HG02642 (cell line): ENCODE results near the gene CDH11.

Experiments
- ATAC-seq: cut with Tn5 transposase; IDR thresholded peaks from one replicate; pipeline ENCODE4 v1.9.1; 2021; ENCODE audit warnings: mild to moderate bottlenecking; ENCODE audit not compliant: unreplicated experiment, poor library complexity

The CDH11 gene

GRCh38 chr16:64991001-64991400, 130.9 kb downstream of the CDH11 start:
- ATAC-seq = no peak

GRCh38 chr16:64990101-64990500, 131.8 kb downstream of the CDH11 start:
- ATAC-seq = no peak

DNA sequence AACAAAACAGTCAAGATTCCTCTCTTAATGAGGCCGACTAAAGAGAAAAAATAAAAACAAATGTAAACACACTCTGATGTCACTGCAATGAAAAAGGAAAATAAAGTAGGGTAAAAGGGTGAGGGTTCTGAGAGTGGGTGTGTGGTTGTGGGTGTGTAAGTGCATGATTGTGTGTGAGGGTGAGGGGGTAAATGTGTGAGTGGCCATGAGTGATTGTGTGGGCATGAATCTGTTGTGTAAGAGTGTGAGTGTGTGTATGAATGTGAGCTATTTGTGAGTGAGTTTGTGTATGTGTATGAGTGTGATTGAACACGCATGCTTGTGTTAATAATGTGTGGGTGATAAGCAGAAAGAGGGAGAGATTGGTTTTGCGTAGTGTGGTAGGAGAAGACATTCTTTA, 132.8 kb downstream of the CDH11 start:
- no peak for ATAC-seq

GRCh38 chr16:64983963-64984362, 137.9 kb downstream of the CDH11 start:
- ATAC-seq = peak; percentile 47

GRCh38 chr16:64983231-64983630, 138.6 kb downstream of the CDH11 start:
- ATAC-seq = no peak

GRCh38 chr16:64982581-64982980, 139.3 kb downstream of the CDH11 start:
- no peak for ATAC-seq

DNA sequence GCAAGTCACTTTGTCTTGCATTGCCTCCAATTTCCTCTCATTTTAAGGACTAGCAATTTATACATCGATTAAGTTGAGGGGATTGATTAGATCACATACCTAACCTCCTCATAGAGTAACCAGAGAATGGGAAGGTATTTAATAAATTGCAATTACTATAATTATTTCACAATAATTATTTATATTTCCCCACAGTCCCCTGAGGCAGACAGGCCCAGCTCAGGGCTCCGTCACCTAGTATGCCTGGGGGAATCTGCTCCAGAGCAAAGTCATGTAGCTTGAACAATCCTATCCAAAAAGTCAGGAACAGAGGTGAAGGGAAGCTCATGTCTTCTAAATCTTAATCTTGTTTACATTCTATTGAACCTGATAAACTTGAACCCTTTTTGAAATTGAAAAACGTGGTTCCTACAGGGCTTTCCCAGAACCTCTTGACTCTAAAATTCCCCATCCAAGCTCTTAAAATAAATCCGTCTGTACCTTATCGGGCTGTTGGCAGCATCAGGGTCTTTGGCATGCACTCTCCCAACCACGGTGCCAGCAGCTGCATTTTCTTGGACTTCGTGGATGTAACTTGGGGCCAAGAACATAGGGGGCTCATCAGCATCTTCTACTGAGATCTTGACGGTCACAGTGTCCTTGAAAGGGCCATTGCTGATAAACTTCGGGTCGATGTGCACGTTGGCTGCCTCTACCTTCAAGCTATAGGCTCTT, 140.1 kb downstream of the CDH11 start:
- ATAC-seq = no peak

- ATAC-seq = no peak
Observed at GRCh38 chr16:64977206-64977920, 144.5 kb downstream of the CDH11 start.

DNA sequence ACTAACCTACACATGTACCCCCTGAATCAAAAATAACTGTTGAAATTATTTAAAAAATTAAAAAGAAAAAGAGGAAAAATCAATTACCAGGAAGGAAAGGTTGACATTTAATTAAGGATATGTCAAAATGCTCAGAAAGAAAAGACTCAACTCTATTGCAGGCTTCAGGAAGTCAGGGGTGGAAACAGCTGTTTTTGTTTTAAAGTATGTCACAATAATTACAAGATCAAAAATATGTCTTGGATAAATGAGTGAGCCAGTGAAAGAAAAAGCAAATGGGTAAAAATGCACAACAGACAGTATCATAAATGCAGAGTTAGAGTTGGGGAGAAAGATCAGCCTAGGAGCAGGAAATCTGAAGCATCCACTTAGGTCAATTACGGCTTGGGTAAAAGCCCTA, 146.0 kb downstream of the CDH11 start:
- ATAC-seq = no peak

DNA sequence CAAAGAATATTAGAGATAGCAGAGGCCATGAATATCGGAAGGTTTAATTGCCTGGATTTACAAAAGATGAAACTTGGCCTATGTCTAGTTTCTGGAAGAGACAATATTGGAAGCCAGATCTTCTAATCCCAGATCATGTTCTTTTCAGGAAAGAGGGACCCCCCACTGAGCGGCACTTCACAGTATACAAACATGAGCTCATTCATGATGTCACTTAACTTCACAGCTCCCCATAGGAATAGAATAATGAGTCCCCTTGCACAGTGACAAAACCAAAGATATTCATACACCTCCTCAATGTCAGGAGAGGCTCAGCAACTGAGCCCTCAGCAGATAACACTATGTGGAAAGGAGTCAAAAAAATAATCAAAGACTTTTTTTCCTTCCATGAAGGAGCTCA, 147.5 kb downstream of the CDH11 start:
- ATAC-seq = no peak

- ATAC-seq = no peak
Observed at GRCh38 chr16:64973171-64973570, 148.7 kb downstream of the CDH11 start.

DNA sequence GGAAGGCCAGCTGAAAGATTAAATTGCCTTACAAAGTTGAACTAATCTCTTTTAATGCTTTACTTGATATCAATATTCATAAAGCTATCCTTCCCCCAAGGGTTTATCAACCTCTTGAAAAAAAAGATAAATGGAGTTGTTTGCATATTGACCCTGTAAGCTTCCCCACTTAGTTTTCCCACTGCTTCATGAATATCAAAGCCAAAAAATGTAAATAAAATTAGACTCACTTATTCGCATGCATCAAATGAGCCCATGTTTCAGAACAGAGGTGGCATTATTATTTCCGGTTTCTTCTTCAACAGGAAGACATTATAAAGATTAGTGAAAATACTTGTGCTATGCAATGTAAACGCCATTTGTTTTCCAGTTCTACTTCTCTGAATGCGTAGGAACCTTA, 150.7 kb downstream of the CDH11 start:
- ATAC-seq = no peak

DNA sequence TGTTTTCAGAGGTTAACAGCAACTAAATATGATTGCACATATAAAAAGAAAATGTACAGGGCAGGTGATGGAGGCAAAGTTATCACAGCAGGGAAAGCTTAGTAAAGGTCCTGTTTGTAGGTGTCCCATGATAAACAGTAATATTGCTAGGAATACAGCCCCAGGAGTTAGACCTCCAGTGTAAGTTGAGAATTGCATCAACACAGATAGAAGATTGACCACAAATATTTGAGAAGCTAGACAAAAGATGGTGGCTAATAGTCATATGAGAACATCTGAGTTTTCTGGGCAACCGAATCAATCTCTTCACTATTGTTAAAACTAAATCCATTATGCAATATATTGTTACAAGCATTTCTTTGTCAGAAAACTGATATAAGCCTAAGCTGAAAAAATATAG, 152.6 kb downstream of the CDH11 start:
- no peak for ATAC-seq

DNA sequence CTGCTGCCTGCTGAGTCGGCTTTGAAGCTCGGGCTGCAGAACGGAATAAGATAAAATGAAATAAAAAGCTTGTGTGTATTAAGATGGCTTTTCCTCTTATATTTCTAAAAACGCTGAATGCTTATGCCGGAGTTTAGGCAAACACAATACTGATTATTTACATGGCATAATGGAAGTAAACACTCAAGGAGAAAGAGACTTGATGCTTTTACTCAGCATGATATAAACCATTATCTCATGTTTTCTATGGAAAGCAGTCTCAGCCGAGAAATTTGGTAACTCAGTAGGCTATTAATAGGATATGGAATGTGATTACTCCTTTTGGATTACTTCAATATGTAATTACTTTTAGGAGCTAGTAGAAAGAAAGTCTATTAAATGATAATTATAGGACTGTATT, 153.3 kb downstream of the CDH11 start:
- no peak for ATAC-seq

DNA sequence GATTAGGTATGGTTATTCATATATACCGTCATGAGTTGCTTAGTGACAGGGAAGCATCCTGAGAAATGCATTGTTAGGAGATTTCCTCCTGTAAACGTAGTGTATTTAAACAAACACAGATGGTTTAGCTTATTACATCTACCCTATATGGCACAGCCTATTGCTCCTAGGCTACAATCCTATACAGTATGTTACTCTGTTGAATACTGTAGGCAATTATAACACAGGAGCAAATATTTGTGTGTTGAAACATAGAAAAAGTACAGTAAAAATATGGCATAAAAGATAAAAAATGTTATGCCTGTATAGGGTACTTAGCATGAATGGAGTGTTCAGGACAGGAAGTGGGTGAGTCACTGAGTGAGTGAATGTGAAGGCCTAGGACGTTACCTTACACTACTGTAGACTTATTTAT, 157.7 kb downstream of the CDH11 start:
- no peak for ATAC-seq

GRCh38 chr16:64962786-64963185, 159.1 kb downstream of the CDH11 start:
- ATAC-seq = no peak

DNA sequence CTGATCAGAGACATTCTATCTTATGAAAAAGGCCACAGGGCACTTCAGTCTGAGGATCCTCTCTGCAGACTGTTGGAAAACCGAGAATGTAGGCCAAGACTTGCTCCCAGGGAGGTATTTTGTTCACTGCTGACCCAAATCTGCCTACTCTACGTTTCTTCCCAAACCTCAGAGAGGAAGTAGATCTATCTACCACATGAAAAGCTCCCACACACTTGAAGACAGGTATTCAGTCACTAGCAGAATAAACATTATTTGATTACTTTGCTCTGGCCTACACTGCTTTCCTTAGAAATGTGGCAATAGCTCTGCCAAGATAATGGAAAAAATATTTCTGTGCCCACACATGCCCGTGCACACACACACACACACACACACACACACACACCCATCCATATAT, 164.6 kb downstream of the CDH11 start:
- no peak for ATAC-seq

GRCh38 chr16:64952177-64952576, 169.7 kb downstream of the CDH11 start:
- ATAC-seq = no peak

DNA sequence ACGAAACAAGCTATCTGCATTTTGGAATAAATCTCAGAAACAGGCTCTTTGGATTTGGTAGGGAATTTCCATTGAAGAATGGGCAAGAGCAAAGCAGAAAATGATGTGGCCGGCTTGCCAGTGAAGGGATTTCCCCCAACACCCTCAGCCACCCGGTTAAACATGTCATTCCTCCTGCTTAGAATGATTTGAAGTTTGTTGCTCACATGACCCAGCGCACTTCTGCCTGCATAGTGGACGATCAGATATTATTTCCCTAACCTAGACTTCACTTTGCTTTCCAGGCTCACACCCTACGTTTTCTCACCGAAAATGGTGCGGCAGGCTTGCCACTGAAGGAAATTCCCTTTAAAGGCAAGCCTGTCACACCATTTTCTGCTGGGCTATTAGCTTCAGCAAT, 170.7 kb downstream of the CDH11 start:
- no peak for ATAC-seq

- no peak for ATAC-seq
Observed at GRCh38 chr16:64950731-64951130, 171.1 kb downstream of the CDH11 start.

DNA sequence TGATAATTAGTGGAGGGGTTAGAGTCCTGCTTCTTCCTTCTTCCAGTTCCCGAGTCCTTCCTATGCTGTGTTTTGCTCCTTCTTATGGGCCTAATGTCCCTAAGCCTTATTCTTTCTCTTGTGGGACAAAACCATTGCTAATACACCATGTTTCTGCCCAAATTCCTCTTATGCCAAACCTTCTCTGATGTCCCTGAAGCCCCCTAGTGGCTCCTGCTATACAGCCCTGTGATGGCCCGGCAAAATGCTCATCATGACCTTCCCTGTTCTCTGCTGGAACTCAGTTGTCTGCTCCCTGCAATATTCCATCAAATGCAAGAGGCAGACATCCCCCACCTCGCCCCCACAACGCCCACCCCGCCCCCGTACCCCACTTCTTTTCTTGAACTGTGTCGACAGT, 171.6 kb downstream of the CDH11 start:
- ATAC-seq = no peak

GRCh38 chr16:64948056-64948455, 173.8 kb downstream of the CDH11 start:
- no peak for ATAC-seq
